HUDEP-2 (cell line): Measurements from ENCODE around the gene ENDOD1.

Experiments
- DNase-seq, 76 experiments: peaks; one replicate each; lab custom pipeline; 2025; ENCODE audit not compliant: unreplicated experiment in 76 of 76; lab: John Stamatoyannopoulos, UW

Gene ENDOD1

DNA sequence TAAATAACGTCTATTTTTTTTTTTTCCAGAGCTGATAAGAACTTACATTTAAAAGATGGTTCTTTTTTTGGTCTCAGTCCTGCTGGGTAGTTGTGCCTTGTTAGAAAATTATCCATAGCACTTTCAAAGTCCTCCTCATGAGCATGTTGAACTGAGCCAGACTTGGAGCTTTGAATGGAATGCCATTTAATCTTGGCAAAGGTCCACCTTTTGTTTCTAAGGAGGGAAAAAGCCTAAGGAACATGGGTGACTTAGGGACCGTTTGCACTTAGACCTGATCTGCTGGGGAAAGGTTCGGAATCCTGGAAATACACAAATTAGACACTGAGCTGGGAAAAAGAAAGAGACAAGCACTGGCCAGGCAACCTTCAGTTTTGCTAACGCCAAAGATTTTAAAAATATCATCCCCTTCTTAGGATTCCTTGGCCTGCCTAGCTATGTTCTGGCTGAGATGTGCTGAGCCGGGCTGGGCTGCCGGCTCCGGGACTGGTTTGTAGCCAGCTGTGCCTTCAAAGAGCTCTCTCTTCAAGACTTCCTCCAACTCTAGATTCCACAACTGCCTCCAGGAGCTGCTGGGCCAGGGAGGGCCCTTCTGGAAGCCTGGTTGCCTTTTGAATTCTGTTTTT lies 67.4 kb downstream of the ENDOD1 start:
- DNase-seq: no peak

DNA sequence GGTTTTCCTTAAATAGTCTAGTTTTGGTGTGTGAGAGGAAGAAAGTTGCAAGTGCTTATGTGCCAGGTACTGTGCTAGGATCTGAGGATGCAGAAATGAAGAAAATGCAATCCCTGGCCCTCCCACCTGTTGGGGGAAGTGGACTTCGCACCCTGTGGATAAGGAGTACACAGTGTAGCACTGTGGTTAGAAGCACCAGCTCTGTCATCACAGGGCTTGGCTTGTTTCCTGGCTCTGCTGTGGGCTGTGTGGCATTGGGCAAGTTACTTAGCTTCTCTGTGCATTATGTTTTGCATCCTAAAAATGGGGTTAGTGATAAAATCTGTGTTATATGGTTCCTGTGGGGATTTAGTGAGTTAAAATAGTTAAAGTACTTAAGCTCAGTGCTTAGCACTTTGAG lies 68.2 kb downstream of the ENDOD1 start:
- DNase-seq: no peak

DNA sequence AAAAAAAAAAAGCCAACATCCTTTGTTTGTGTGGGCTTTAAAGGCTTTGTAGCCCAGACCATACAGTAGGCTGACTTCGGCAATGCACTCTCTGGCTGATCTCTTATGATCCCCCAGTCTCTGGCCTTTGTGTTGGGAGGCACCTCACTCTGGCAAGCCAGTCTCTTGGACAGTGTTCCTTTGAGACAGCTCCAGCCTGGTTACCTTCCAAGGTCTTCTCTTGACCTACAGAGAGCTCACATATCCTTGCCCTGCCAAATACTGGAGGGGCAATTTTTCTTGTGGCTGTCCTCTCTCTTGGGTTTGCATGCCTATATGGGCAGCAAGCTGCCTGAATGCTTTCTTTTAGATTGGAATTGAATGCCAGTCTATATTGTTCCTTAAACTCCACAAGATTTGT lies 71.6 kb downstream of the ENDOD1 start:
- no peak for DNase-seq

DNA sequence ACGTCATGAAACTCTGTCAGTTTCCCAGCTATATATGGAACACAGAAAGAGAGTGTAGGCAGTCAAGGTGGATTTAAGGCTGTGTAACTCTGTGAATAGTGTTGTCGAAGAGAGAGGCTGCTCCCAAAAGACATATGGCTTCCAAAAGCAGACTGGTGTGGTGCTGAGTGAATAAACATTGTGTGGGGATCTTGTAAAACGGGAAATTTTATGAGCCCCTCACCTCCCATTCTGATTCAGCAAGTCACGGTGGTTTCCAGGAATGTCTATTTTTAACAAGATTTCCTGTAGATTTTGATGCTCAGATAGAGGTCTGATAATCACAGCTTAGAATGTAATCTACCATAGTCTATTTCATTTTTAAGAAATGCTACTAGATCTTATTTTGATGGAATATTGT lies 73.5 kb downstream of the ENDOD1 start:
- DNase-seq: no peak

DNA sequence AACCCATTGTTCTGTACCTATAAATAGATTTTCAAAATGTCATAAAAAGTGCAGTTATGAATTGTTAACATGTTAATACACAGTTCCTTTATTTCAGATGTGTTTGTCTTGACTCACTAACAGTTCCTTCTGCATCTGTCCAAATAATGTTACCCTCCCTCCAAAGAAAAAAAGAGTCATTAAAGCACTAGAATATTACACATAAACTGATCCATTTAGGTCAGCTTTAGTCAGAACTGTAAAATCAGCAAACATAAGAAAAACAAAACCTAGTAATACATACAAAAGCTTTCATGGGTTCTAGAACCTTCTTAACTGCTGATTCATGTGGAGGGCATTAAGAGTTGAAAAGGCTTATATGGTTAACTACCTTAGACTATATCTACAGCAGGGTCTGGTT lies 76.0 kb downstream of the ENDOD1 start:
- no peak for DNase-seq

DNA sequence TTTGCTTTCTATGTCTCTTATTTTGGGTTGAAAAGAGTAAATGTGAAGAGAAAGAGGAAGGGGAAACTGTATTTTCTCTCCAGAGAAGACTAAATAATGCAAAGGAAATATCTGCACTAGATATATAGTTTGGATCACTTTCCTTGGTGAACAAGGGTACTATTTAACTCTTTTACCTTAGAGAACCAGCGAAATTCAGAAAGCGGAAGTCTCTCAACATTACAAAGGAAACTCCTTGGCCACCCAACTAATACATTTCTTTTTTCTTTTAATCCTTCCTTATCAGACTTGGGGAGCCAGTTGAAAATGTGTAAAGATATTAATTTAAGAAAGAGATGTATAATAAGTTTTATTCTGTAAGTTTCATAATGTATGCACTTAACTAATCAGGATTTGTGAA lies 77.1 kb downstream of the ENDOD1 start:
- no peak for DNase-seq

DNA sequence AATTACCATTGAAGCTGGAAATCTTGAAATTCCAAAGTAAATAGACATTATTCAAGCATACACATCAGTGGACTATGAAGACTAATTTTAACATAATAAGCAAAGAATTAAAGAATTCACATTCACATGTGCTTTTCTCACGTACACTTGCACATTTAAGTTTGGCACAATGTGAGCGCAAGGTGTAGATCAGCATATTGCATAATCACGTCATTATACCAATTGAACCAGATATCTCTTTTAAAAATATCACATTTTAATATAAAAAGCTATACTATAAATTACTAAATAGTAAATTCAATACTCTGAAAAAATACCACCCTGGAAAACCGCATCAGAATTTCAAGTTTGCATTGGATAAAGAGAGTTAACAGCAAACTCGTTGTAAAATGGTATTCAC lies 80.6 kb downstream of the ENDOD1 start:
- no peak for DNase-seq

DNA sequence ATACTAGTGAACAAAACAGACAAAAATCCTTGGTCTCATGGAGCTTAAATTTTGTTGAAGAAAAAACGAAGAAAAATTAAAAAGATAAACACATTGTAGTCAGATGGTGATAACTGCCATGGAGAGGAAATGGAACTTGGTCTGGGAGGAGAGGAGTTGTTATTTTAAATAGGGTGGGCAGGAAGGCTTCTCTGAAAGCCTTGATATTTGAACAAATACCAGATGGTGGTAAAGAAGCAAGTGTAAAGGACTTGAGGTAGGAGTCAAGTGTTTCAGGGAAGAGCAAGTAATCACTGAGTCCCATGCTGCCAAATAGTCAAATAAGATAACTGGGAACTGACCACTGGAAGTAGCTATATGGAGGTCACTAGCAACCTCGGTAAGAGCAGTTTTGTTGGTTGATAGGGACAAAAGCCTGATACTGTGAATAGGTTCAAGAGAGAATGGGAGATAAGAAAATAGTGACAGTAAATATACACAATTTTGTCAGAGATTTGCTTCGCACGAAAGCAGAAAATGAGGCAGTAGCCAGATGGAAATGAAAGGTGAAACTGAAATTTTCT lies 86.3 kb downstream of the ENDOD1 start:
- DNase-seq: no peak
